Measurements from ENCODE around the gene SPOCK3.
"Not testable (repeated sequence)": the region's sequence is repeated elsewhere in the genome, so short reads cannot be mapped to it uniquely, and the experiment has no call there.

SPOCK3 gene

GRCh38 chr4:167234316-167234881 lies at the start of gene SPOCK3:
Gene SPOCK3, minus strand, starts transcription at chr4:167234494.
- no peak for DNase-seq (ENCODE audit: low read depth)

DNA sequence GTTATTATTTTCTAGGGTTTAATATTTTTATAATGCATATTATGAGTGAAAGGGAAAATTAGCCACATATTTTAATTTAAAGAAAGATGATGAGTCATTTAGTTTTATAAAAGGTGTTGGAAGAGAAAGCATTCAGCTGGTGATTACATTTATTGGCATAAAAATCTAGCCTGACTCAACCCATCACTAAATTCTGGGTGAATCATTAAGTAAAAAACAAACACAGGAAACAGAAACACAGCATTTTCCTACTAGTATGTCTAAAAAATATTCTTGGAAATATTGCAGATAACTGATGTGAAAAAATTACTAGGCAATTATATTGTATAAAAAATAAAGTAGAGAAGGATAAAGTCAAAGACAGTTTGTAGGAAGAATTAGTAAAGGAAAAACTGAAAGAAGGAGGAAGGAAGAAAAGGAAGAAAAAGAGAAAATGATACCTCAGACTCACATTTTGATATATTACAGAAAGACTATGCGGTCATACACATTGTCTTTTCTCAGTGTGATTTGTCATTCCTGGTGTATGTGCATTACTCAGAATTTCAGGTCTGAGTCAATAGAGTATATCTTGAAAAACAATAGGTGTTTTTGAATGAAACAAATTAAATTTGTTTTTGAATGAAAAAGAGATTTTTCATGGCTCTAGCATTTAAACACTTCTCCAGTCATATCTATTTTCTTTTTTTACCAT lies 48.0 kb upstream of the SPOCK3 start:
- no peak for DNase-seq (ENCODE audit: low read depth)

DNA sequence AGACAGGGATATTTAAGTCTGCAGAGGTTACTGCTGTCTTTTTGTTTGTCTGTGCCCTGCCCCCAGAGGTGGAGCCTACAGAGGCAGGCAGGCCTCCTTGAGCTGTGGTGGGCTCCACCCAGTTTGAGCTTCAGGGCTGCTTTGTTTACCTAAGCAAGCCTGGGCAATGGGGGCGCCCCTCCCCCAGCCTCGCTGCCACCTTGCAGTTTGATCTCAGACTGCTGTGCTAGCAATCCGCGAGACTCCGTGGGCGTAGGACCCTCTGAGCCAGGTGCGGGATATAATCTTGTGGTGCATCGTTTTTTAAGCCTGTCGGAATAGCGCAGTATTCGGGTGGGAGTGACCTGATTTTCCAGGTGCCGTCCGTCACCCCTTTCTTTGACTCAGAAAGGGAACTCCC lies 47.3 kb upstream of the SPOCK3 start:
- DNase-seq (ENCODE audit: low read depth), result not testable (repeated sequence)

GRCh38 chr4:167274351-167274750 lies 40.1 kb upstream of the SPOCK3 start:
- DNase-seq (ENCODE audit: low read depth), result no peak

DNA sequence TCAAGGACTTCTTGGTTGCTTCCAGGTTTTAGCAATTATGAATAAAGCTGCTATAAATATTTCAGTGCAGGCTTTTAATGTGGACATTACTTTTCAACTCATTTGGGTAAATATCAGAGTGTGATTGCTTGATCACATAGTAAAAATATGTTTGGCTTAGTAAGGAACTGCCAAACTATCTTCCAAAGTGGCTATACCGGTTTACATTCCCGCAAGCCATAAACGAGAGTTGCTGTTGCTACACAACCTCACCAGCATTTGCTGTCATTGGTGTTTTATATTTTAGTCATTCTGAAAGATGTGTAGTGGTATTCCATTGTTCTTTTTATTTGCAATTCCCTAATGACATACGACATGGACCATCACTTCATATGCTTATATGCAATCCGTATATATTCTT lies 30.9 kb upstream of the SPOCK3 start:
- no peak for DNase-seq (ENCODE audit: low read depth)

DNA sequence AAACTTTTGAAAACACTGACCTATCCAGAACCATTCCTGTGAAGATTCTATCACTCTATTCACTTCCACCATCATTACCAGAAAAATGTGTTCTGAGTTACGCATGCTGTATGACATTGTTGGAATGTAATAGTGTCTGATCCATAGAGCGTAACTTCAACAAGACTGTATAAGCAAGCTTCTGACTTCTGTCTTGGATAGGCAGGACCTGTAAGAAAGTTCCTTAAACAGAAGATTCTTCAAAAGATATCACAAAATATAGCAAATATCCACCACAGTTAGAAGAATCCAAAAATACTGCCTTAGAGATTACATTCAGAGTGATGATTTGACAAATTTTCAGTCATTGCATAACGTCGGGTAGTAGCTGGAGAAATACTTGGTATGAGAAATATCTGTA lies 14.0 kb upstream of the SPOCK3 start:
- no peak for DNase-seq (ENCODE audit: low read depth)

DNA sequence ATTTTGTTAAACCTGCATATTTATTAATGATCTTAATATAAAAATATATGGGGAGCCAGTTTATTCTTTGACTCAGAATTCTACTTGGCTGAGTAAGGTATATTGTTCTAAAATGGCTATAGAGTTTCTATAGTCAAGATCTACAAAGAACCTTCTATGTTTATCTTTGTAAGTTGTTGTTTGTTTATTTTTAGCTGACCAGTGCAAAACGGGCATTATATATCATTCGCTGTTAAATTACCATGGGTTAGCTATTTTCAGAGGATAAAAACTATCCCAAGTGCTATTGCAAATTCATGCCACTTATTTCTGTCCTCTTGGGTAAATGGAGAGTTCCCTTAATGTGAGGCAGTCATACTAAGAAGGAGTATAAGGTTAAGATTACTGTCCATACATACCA lies 5.3 kb upstream of the SPOCK3 start:
- no peak for DNase-seq (ENCODE audit: low read depth)

- DNase-seq (ENCODE audit: low read depth), result no peak
Observed at GRCh38 chr4:167238226-167238625, 3.9 kb upstream of the SPOCK3 start.

GRCh38 chr4:167233685-167234315 lies 494 bp downstream of the SPOCK3 start:
- no peak for DNase-seq (ENCODE audit: low read depth)

DNA sequence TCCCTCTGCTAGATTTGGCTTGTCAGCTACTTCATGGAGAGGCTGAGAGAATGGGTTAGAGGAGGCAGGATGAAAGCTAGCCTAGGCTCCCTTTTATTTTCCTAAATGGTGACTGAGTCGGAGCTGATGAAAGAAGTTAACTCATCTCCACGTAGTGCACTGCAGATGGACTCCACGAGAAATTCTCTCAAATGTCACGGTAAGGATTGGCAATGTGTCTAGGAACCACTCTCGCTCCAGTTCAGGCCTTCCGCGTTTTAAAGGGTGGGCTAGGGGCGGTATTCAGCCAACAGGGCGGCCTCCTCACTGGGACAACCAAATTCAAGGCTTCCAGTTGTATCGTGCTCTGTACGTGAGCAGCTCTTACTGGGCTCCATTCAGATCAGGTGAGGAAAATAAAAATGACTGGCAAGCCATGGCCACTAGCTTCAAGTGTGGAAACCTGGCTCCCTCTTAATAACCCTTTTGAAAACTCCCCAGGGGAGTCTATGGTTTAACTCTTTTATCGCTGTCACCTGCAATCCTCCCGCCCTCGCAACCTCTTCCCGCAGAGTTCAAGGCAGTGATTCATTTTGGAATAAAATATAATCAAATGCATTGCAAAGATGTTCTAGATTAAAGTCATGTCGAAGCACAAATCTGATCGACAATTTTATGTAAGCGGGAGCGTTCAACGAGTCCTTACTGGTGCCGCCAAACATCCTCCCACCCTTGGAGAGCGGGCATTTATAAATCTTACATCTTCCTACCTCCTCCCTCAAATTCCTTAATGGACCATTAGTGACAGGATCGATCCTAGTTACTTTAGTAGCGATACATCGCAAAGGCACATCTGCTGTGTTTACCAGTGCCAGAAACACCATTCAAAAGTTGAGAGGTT lies 1.2 kb downstream of the SPOCK3 start:
- DNase-seq (ENCODE audit: low read depth), result no peak

- no peak for DNase-seq (ENCODE audit: low read depth)
Observed at GRCh38 chr4:167230744-167231143, 3.5 kb downstream of the SPOCK3 start.

DNA sequence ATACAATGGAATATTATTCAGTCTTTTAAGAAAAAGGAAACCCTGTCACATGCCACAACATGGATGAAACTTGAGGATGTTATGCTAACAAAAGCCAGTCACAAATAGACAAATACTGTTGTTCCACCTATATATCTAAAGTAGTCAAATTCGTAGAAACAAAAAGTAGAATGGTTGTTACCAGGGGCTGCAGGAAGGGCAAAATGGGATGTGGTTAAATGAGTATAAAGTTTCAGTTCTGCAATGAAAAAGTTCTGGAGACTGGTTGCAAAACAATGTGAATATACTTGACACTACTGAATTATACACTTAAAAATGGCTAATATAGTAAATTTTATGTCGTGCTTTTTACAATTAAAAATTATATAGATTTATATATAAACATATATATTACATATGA lies 12.2 kb downstream of the SPOCK3 start:
- no peak for DNase-seq (ENCODE audit: low read depth)

GRCh38 chr4:167221084-167221483 lies 13.2 kb downstream of the SPOCK3 start:
- no peak for DNase-seq (ENCODE audit: low read depth)

DNA sequence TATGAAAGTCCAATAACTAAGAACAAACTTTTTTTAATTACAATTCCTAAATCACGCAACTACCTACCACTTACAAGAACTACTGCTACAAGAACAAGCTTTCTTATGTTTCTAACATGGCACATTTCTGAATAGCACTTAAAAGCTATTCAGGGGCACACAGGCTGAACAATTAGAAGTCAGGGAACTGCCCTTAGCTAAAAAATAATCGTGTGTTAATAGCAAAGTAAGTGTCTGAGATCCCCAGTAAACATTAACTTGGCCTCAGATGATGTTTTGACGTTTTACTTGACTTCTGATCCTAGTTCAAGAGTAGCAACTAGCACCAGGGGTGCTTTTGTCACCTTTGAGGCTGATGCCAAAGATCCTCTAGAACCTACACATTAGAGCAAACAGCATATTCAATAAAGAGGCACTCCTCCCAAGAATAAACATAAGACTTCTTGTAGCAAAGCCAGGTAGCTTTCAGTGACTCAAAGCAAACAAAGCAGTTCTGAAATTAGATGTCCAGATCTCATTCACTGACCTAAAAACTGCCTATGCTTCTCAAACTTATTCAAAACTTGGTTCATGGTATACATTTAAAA lies 16.2 kb downstream of the SPOCK3 start:
- no peak for DNase-seq (ENCODE audit: low read depth)

DNA sequence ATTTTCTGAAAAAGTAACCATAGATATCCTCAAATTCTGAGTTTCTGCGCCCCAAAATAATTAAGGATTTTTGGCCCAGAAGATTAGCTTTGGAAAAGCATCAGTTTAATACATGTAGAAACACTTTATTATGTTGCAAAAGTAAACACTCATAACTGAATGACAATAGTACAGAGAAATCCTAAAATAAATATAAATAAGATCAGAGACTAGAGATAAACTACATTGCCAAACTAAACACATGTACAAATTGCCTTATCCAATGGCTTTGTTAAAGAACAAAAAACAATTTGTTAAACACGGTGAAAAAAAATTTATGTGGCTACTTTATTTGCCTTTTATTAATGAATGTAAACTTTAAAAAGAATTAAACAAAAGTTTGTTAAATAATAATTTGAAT lies 17.5 kb downstream of the SPOCK3 start:
- no peak for DNase-seq (ENCODE audit: low read depth)

GRCh38 chr4:167210166-167210565 lies 24.1 kb downstream of the SPOCK3 start:
- DNase-seq (ENCODE audit: low read depth), result no peak

GRCh38 chr4:167196344-167197012 lies 37.8 kb downstream of the SPOCK3 start:
- no peak for DNase-seq (ENCODE audit: low read depth)

GRCh38 chr4:167190379-167190778 lies 43.9 kb downstream of the SPOCK3 start:
- no peak for DNase-seq (ENCODE audit: low read depth)

GRCh38 chr4:167185465-167185864 lies 48.8 kb downstream of the SPOCK3 start:
- no peak for DNase-seq (ENCODE audit: low read depth)

GRCh38 chr4:167183036-167183435 lies 51.3 kb downstream of the SPOCK3 start:
- no peak for DNase-seq (ENCODE audit: low read depth)

DNA sequence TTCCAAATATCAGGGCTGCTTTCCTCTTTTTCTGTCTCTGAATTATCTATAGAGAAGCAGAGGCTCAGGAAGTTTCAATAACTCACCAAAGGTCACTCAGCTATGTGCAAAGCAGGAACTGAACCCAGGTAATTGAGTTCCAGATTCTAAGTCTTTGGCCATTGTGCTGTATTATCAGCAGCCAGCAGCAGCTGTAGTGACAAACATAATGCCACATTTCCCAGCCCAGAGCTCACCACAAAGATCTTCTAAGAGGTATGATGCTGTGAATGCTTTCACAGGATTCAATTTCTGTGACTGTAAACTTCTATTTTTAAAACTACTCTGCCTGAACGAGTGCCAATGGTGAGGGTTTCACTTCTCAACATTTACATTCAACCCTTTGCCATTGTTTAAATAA lies 56.4 kb downstream of the SPOCK3 start:
- no peak for DNase-seq (ENCODE audit: low read depth)

Data from GM04503 (cell line).